GM20431 (cell line): Measurements from ENCODE around the gene SPON1.
"Not testable (repeated sequence)": the region's sequence is repeated elsewhere in the genome, so short reads cannot be mapped to it uniquely, and the experiment has no call there.

Experiments used
- in situ Hi-C: fragments of 300-500 bp; cut with MseI, MboI; formaldehyde crosslinking; loops from one replicate; pipeline ENCODE4 v1.15.0; 2020; ENCODE audit warnings: low sequenced_read_pairs; ENCODE audit not compliant: unreplicated experiment

Gene SPON1

GRCh38 chr11:14026961-14027360, 64.4 kb downstream of the SPON1 start:
- in situ Hi-C loops, result no loop called here

GRCh38 chr11:14027525-14027924, 65.0 kb downstream of the SPON1 start:
- in situ Hi-C loops, result no loop called here

GRCh38 chr11:14029440-14029839, 66.9 kb downstream of the SPON1 start:
- in situ Hi-C loops, result no loop called here

- in situ Hi-C loops, result no loop called here
Observed at GRCh38 chr11:14029971-14030920, 67.7 kb downstream of the SPON1 start.

GRCh38 chr11:14035526-14035925, 73.0 kb downstream of the SPON1 start:
- in situ Hi-C loops, result not testable (repeated sequence)

GRCh38 chr11:14036469-14036868, 73.9 kb downstream of the SPON1 start:
- in situ Hi-C loops, result no loop called here

- in situ Hi-C loops, result no loop called here
Observed at GRCh38 chr11:14041040-14041439, 78.5 kb downstream of the SPON1 start.

GRCh38 chr11:14041565-14041964, 79.0 kb downstream of the SPON1 start:
- in situ Hi-C loops, result no loop called here

GRCh38 chr11:14042686-14043465, 80.4 kb downstream of the SPON1 start:
- in situ Hi-C loops, result no loop called here

GRCh38 chr11:14044916-14045315, 82.4 kb downstream of the SPON1 start:
- in situ Hi-C loops, result no loop called here

- in situ Hi-C loops, result no loop called here
Observed at GRCh38 chr11:14045417-14045816, 82.9 kb downstream of the SPON1 start.

GRCh38 chr11:14052198-14052597, 89.7 kb downstream of the SPON1 start:
- in situ Hi-C loops, result no loop called here

GRCh38 chr11:14054116-14055107, 91.9 kb downstream of the SPON1 start:
- in situ Hi-C loops, result no loop called here

GRCh38 chr11:14055936-14056335, 93.4 kb downstream of the SPON1 start:
- in situ Hi-C loops, result no loop called here

GRCh38 chr11:14058061-14058460, 95.5 kb downstream of the SPON1 start:
- in situ Hi-C loops, result no loop called here

GRCh38 chr11:14059491-14059890, 97.0 kb downstream of the SPON1 start:
- in situ Hi-C loops, result no loop called here

GRCh38 chr11:14061721-14062120, 99.2 kb downstream of the SPON1 start:
- in situ Hi-C loops, result no loop called here

- in situ Hi-C loops, result no loop called here
Observed at GRCh38 chr11:14065141-14065540, 102.6 kb downstream of the SPON1 start.

GRCh38 chr11:14065681-14066080, 103.2 kb downstream of the SPON1 start:
- in situ Hi-C loops, result no loop called here

GRCh38 chr11:14067686-14068085, 105.2 kb downstream of the SPON1 start:
- in situ Hi-C loops, result no loop called here
